ENCODE results near the gene CD2AP. TPM values are rescaled to one million over a fixed set of nuclear protein-coding genes. Genes with fewer than 3 reads are reported as not detected.

Gene CD2AP
- total and polyA plus RNA-seq, 2 of the 8 experiments (the other 6 are each of a cell fraction or from before 2014, with no cell fraction given): 8.6 to 75.6 TPM

DNA sequence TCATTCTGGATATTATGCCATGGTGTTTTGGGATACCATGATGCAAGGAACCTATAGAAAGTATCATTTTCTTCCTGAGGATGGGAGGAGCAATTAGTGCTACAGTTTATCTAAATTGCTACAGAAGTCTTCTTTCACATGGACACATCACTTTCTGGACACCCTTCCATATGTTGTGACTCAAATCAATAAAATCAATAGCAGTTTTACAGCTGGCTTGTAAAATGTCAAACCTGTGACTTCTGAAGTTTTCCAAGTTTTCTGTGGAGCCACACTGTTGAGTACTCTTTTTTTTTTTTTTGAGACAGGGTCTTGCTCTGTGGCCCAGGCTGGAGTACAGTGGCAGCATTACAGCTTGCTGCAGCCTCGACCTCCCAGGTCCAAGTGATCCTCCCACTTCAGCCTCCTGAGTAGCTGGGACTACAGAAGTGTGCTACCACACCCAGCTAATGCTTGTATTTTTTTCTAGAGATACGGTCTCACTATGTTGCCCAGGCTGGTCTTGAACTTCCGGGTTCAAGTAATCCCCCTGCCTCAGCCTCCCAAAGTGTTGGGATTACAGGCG, 24.1 kb upstream of the CD2AP start:
- H3K18ac ChIP-seq (ENCODE audit: extremely low read depth, low read length): no peak overlapping the region
- H3K9ac ChIP-seq (replicated peaks in 1 of 4; ENCODE audit: extremely low read depth in 1 of 4, low read depth in 3 of 4, low read length in 3 of 4): no peak overlapping the region
- no peak overlapping the region for H2AFZ ChIP-seq (ENCODE audit: low read length)
- no peak overlapping the region for H4K91ac ChIP-seq (replicated peaks; ENCODE audit: insufficient read length, low read length)
- no peaks in the 10 kb centered on the region; the same call in 1 of the 2 replicates for H3K23me2 ChIP-seq (ENCODE audit: low read depth, low read length)
- H3K79me1 ChIP-seq (ENCODE audit: low read depth, low read length): no peaks in the 10 kb centered on the region
- H4K5ac ChIP-seq (ENCODE audit: insufficient read length, low read depth, low read length): no peak overlapping the region
- ChIA-PET POLR2A (ENCODE audit: partially characterized antibody) (interaction anchor here (1.2 to 3.3 kb wide), 2 partner anchors 24 to 25 kb away, joined by 3 to 9 read pairs; partner anchors contain the start of gene CD2AP), CTCF (ENCODE audit: partially characterized antibody) (interaction anchor here (1.1 kb wide), 1 partner anchor 18 kb away, joined by 3 read pairs; no protein-coding TSS in a partner anchor)
- H3K4me1 ChIP-seq (replicated peaks in 1 of 4; ENCODE audit: control insufficient read depth in 3 of 4, insufficient read depth in 4 of 4, low read length in 3 of 4): 0 out of 7 replicates have a peak, but pooled peaks cover 0 to 2% (median 0%) of the 10 kb centered on the region in 4 experiments
- no peak overlapping the region for H2BK120ac ChIP-seq (replicated peaks; ENCODE audit: low read depth, low read length)
- FAIRE-seq (no peak), DNase-seq (ENCODE audit: low read depth in 1 of 2, low spot score in 2 of 2) (no peak)
- H3K79me2 ChIP-seq (ENCODE audit: control insufficient read depth in 1 of 2, insufficient read depth in 2 of 2, low read length in 2 of 2): no peaks in the 10 kb centered on the region
- no peaks in the 10 kb centered on the region for H3K27me3 ChIP-seq (replicated peaks in 1 of 4; ENCODE audit: control insufficient read depth in 3 of 4, extremely low read depth in 1 of 4, insufficient read depth in 3 of 4, low read length in 3 of 4)
- H2BK20ac ChIP-seq (ENCODE audit: low read length): no peak overlapping the region
- no peaks in the 10 kb centered on the region for H4K20me1 ChIP-seq (replicated peaks in 1 of 2; ENCODE audit: control insufficient read depth in 1 of 2, insufficient read depth in 2 of 2, low read length in 2 of 2)
- H3K23ac ChIP-seq (ENCODE audit: insufficient read length): no peak overlapping the region
- no peak overlapping the region for H3K27ac ChIP-seq (ENCODE audit: low read depth, low read length)
- H3K4me2 ChIP-seq (ENCODE audit: insufficient read depth in 1 of 2, low read depth in 2 of 2, low read length in 2 of 2): no peak overlapping the region
- H2BK12ac ChIP-seq (ENCODE audit: low read depth, low read length): no peak overlapping the region
- no peaks in the 10 kb centered on the region for H3K36me3 ChIP-seq (ENCODE audit: control insufficient read depth in 2 of 4, insufficient read depth in 4 of 4, low read length in 3 of 4)
- no peak overlapping the region for H2BK5ac ChIP-seq (ENCODE audit: low read depth, low read length)
- no peak overlapping the region for H4K8ac ChIP-seq (ENCODE audit: extremely low read depth, insufficient read depth, low read length)
- no peaks in the 10 kb centered on the region for H3K9me3 ChIP-seq (ENCODE audit: insufficient read depth in 2 of 2, low read depth in 1 of 2, low read length in 1 of 2)
- H3K14ac ChIP-seq (ENCODE audit: insufficient read length): no peak overlapping the region
- H3K4ac ChIP-seq (replicated peaks; ENCODE audit: insufficient read length, low read depth, low read length): no peak overlapping the region
- H2AK5ac ChIP-seq (ENCODE audit: low read depth, low read length): no peak overlapping the region
- no peak overlapping the region for H3K4me3 ChIP-seq (ENCODE audit: extremely low read depth in 1 of 4, insufficient read depth in 2 of 4, low read depth in 3 of 4, low read length in 4 of 4)
- H3K56ac ChIP-seq (replicated peaks; ENCODE audit: insufficient read length, low read depth, low read length): no peak overlapping the region
- 92% methylated on average over 4 of the region's 4 CpGs; no CpG with 5 or more reads in 1 of the 2 experiments for WGBS, 2 experiments (ENCODE audit: extremely low coverage in 1 of 2, insufficient coverage in 1 of 2, insufficient read length in 1 of 2, insufficient replicate concordance in 2 of 2, low coverage in 1 of 2, low lambda C conversion rate in 2 of 2, missing lambda C conversion rate in 1 of 2)
- no peak overlapping the region for H2BK15ac ChIP-seq (ENCODE audit: low read length)
- no peak for TF ChIP-seq PHF8 (conservative IDR thresholded peaks at IDR 0.05; ENCODE audit: low read depth, low read length)
- no peak for TF ChIP-seq SP4 (IDR thresholded peaks at IDR 0.05; ENCODE audit: low read length)
- no peak for TF ChIP-seq EP300 (IDR thresholded peaks at IDR 0.05; ENCODE audit: borderline replicate concordance in 1 of 2, low read depth in 2 of 2, low read length in 2 of 2)
- TF ChIP-seq CHD1 (IDR thresholded peaks at IDR 0.05; ENCODE audit: low read depth, low read length): no peak
